Measurements from ENCODE around the gene CAGE1. TPM values are rescaled to one million over a fixed set of nuclear protein-coding genes. Genes with fewer than 3 reads are reported as not detected.

Gene CAGE1
- polyA plus RNA-seq, 3 donors = not detected

DNA sequence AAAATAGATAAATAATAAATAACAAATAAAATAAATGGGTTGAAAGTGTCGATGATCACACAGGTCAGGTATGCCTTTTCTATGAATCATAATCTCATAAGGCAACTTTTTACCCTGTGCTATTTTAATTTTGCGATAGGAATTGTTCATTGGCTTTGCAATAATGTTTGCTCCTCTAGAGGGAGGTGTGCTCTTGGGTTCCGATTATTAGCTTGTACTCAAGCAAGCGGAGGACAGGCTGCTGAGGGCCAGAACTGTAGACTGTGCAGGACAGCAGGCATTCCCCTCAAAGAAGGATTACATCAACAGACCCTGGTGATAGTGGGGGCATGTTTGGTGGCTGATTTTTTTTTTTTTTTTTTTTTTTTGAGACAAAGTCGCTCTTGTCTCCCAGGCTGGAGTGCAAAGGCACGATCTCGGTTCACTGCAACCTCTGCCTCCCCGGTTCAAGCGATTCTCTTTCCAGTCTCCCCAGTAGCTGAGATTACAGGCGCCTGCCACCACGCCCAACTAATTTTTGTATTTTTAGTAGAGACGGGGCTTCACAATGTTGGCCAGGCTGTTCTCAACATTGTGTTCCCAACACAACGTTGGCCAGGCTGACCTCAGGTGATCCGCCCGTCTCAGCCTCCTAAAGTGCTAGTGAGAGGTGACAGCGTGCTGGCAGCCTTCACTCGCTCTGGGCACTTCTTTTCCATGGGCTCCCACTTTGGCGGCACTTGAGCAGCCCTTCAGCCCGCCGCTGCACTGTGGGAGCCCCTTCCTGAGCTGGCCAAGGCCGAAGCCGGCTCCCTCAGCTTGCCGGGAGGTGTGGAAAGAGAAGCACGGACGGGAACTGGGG lies 35.6 kb upstream of the CAGE1 start:
- no peaks in the 10 kb centered on the region for H3K36me3 ChIP-seq (replicated peaks in 1 of 2; ENCODE audit: control insufficient read depth in 1 of 2, insufficient read depth in 2 of 2, low read length in 2 of 2)
- peak in 2 of 3 donors; percentile 19 to 33 for DNase-seq
- H3K4me1 Mint-ChIP-seq = peaks cover 2% of the 10 kb centered on the region
- H3K27me3 ChIP-seq (ENCODE audit: control insufficient read depth in 2 of 2, insufficient read depth in 2 of 2, low read length in 2 of 2) = no peaks in the 10 kb centered on the region
- H3K79me2 ChIP-seq (ENCODE audit: insufficient read depth, low read length) = no peaks in the 10 kb centered on the region
- H3K27me3 Mint-ChIP-seq (ENCODE audit: low read depth in 3 of 3) = peaks cover 0 to 2% (median 0%) of the 10 kb centered on the region in 3 donors
- H4K20me1 ChIP-seq (ENCODE audit: insufficient read depth, low read length) = no peaks in the 10 kb centered on the region
- H3K27ac ChIP-seq (ENCODE audit: low read depth in 1 of 2, low read length in 2 of 2) = no peak overlapping the region
- H2AFZ ChIP-seq (ENCODE audit: insufficient read depth, low read depth, low read length, poor library complexity, severe bottlenecking) = no peak overlapping the region
- no peak overlapping the region for H3K9ac ChIP-seq (ENCODE audit: insufficient read depth, low read length, poor library complexity, severe bottlenecking)
- 94% methylated on average over 22 of the region's 25 CpGs for WGBS (ENCODE audit: insufficient coverage)
- H3K36me3 Mint-ChIP-seq = peaks cover 4 to 12% of the 10 kb centered on the region in 2 donors
- intact Hi-C loops (cut with micrococcal nuclease) = loop anchor here in 1 of 2 donors (10.0 kb wide), 1 partner anchor 190 kb away; no protein-coding TSS in a partner anchor
- H3K9me3 ChIP-seq (replicated peaks in 1 of 2; ENCODE audit: control insufficient read depth in 1 of 2, insufficient read depth in 1 of 2, low read length in 2 of 2) = no peaks in the 10 kb centered on the region
- H3K4me3 ChIP-seq (replicated peaks in 1 of 3; ENCODE audit: low read depth in 2 of 3, low read length in 3 of 3) = no peak overlapping the region
- H3K4me3 Mint-ChIP-seq = no peak overlapping the region
- peaks cover 0 to 6% (median 0%) of the 10 kb centered on the region in 7 donors for H3K9me3 Mint-ChIP-seq
- H3K27ac Mint-ChIP-seq = no peak overlapping the region
- TF ChIP-seq CTCF (IDR thresholded peaks at IDR 0.05) = peak; percentile 32
- no peak overlapping the region for H3K4me2 ChIP-seq (replicated peaks; ENCODE audit: extremely low read depth, low read length, poor library complexity, severe bottlenecking)
- H3K4me1 ChIP-seq (ENCODE audit: control insufficient read depth in 1 of 2, insufficient read depth in 2 of 2, low read length in 2 of 2) = no peaks in the 10 kb centered on the region

DNA sequence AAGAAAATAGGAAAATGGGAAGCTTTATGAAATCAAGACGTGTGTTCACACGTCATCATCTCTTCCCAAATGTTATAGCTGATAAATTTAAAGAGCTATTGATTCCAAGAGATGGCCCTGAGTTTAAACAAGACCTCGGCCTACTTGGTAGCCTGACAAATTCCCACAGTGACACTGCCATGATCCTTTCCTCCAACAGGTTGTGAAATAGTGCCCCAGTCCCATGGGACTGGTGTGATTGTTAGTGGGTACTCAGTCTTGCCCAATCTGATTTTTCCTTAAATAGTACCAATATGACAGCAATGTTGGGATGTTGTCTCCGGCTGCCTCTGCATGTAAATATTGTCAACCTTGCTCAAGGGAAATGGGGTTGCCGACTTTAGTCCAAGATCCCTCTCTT lies 34.5 kb upstream of the CAGE1 start:
- no peaks in the 10 kb centered on the region for H3K4me1 ChIP-seq (ENCODE audit: control insufficient read depth in 1 of 2, insufficient read depth in 2 of 2, low read length in 2 of 2)
- DNase-seq = no peak
- Mint-ChIP-seq H3K27me3 (ENCODE audit: low read depth in 3 of 3) (peaks cover 0 to 2% (median 0%) of the 10 kb centered on the region in 3 donors), H3K27ac (no peak overlapping the region), H3K4me3 (no peak overlapping the region), H3K36me3 (peaks cover 11 to 22% of the 10 kb centered on the region in 2 donors), H3K4me1 (peaks cover 2% of the 10 kb centered on the region), H3K9me3 (peaks cover 0 to 6% (median 0%) of the 10 kb centered on the region in 7 donors)
- no peaks in the 10 kb centered on the region for H3K79me2 ChIP-seq (ENCODE audit: insufficient read depth, low read length)
- H3K9me3 ChIP-seq (replicated peaks in 1 of 2; ENCODE audit: control insufficient read depth in 1 of 2, insufficient read depth in 1 of 2, low read length in 2 of 2) = no peaks in the 10 kb centered on the region
- H3K27ac ChIP-seq (ENCODE audit: low read depth in 1 of 2, low read length in 2 of 2) = no peak overlapping the region
- intact Hi-C loops (cut with micrococcal nuclease) = loop anchor here in 1 of 2 donors (10.0 kb wide), 1 partner anchor 191 kb away; no protein-coding TSS in a partner anchor
- peaks cover 0 to 7% of the 10 kb centered on the region in 2 donors for H3K36me3 ChIP-seq (replicated peaks in 1 of 2; ENCODE audit: control insufficient read depth in 1 of 2, insufficient read depth in 2 of 2, low read length in 2 of 2)
- no peaks in the 10 kb centered on the region for H3K27me3 ChIP-seq (ENCODE audit: control insufficient read depth in 2 of 2, insufficient read depth in 2 of 2, low read length in 2 of 2)
- H3K9ac ChIP-seq (ENCODE audit: insufficient read depth, low read length, poor library complexity, severe bottlenecking) = no peak overlapping the region
- H4K20me1 ChIP-seq (ENCODE audit: insufficient read depth, low read length) = no peaks in the 10 kb centered on the region
- H2AFZ ChIP-seq (ENCODE audit: insufficient read depth, low read depth, low read length, poor library complexity, severe bottlenecking) = no peak overlapping the region
- no peak overlapping the region for H3K4me2 ChIP-seq (replicated peaks; ENCODE audit: extremely low read depth, low read length, poor library complexity, severe bottlenecking)
- TF ChIP-seq CTCF (IDR thresholded peaks at IDR 0.05) = no peak
- no peak overlapping the region for H3K4me3 ChIP-seq (replicated peaks in 1 of 3; ENCODE audit: low read depth in 2 of 3, low read length in 3 of 3)
- WGBS (ENCODE audit: insufficient coverage) = no CpG with 5 or more reads among the region's 5 CpGs

Measured in CD14-positive monocyte (primary cell).